Stomach (tissue), 9 donors: ENCODE measurements around the gene DBN1. TPM values are rescaled to one million over a fixed set of nuclear protein-coding genes. Genes with fewer than 3 reads are reported as not detected.

ENCODE experiments used
- DNase-seq, 2 donors: peaks; one replicate each; pipeline versions ENCODE4 v3.0.0 to v3.0.0-alpha.2; 2013 to 2019
- H3K27ac ChIP-seq, 5 donors: fragments of 200-600 bp in 4 of 5; sonication (generic) in 4 of 5; one replicate each; pipeline ENCODE4 v1.5.1; 2013 to 2019; ENCODE audit warnings: mild to moderate bottlenecking in 1 of 5, moderate library complexity in 1 of 5
- H3K27me3 ChIP-seq, 3 donors: fragments of 200-600 bp; sonication (generic); one replicate each; pipeline ENCODE4 v1.5.1; 2017 to 2019; ENCODE audit warnings: mixed run types in 1 of 3
- H3K36me3 ChIP-seq, 4 donors: fragments of 200-600 bp; sonication (generic); 1 replicate in 3 of 4; 2 replicates in 1 of 4; pipeline ENCODE4 v1.5.1; 2016 to 2019
- H3K4me1 ChIP-seq, 4 donors: fragments of 200-600 bp; sonication (generic); one replicate each; pipeline ENCODE4 v1.5.1; 2016 to 2019
- H3K4me3 ChIP-seq, 4 donors: fragments of 200-600 bp; sonication (generic) in 3 of 4; one replicate each; pipeline ENCODE4 v1.5.1; 2016 to 2019; ENCODE audit warnings: mild to moderate bottlenecking in 1 of 4
- H3K9me3 ChIP-seq, 4 donors: fragments of 200-600 bp; sonication (generic); one replicate each; pipeline ENCODE4 v1.5.1; 2016 to 2019
- EP300 ChIP-seq: sonication (generic); formaldehyde crosslinking; IDR thresholded peaks from one replicate; pipeline ENCODE4 v1.6.1; 2017; ENCODE audit warnings: antibody characterized with exemption
- POLR2A ChIP-seq, 4 donors: fragments of 450-650 bp; IDR thresholded peaks; one replicate each; pipeline ENCODE4 v1.6.1; 2016; ENCODE audit warnings: antibody characterized with exemption in 4 of 4, control low read depth in 2 of 4, mild to moderate bottlenecking in 1 of 4, moderate library complexity in 1 of 4
- POLR2AphosphoS5 ChIP-seq, 3 donors: sonication (generic); formaldehyde crosslinking; IDR thresholded peaks; one replicate each; pipeline ENCODE4 v1.6.1; 2016; ENCODE audit warnings: antibody characterized with exemption in 3 of 3
- WGBS, 5 donors: extraction: QIAGEN DNeasy Blood & Tissue Kit in 3 of 5; methylation state at CpG; one replicate each; pipeline versions ENCODE4 v1.1.5 to v1.1.7; 2013 to 2018; 5-methylcytosine and 5-hydroxymethylcytosine counted together
- intact Hi-C: fragments of 100-400 bp; cut with DNase I; formaldehyde crosslinking; loops from one replicate; pipeline ENCODE4 v1.15.1; 2023; ENCODE audit warnings: low total_unique reads
- polyA plus RNA-seq, 3 donors: library from polyadenylated mRNA; stranded (reverse); fragments of 200-250 nt; gene quantifications; one replicate each; pipeline ENCODE4 v1.2.3, GENCODE V29; 2013
- total RNA-seq, 5 donors: library from RNA; depleted of rRNA; stranded (reverse); fragments of >200 nt; gene quantifications; one replicate each; pipeline versions ENCODE4 v1.1.0 to v1.2.3, GENCODE V29; 2014 to 2016
- TF ChIP-seq, protein P1 (sequence below), 7 experiments: fragments of 450-650 bp in 4 of 7; fragments of 200-600 bp in 3 of 7; sonication (generic) in 3 of 7; IDR thresholded peaks; one replicate each; pipeline ENCODE4 v1.5.1; 2016 to 2019; ENCODE audit warnings: antibody characterized with exemption in 7 of 7, control low read depth in 2 of 7, mild to moderate bottlenecking in 1 of 7
- donor health status: healthy with polysubstance abuse.
- donor health status: Bipolar disorder and iron deficiency.
- donor health status: healthy.

DBN1 gene
- total and polyA plus RNA-seq, 8 donors = 14.7 to 78.1 (median 36.5) TPM

- Histone ChIP-seq H3K27me3 (no peaks in the 10 kb centered on the region), H3K36me3 (peaks cover 13 to 28% (median 20%) of the 10 kb centered on the region in 4 donors), H3K27ac (peak overlapping the region in 4 of 5 donors; percentile 65 to 83 (median 80)), H3K4me1 (peaks cover 15 to 89% (median 53%) of the 10 kb centered on the region in 4 donors), H3K4me3 (no peak overlapping the region), H3K9me3 (no peaks in the 10 kb centered on the region)
- TF ChIP-seq, protein P1, sequence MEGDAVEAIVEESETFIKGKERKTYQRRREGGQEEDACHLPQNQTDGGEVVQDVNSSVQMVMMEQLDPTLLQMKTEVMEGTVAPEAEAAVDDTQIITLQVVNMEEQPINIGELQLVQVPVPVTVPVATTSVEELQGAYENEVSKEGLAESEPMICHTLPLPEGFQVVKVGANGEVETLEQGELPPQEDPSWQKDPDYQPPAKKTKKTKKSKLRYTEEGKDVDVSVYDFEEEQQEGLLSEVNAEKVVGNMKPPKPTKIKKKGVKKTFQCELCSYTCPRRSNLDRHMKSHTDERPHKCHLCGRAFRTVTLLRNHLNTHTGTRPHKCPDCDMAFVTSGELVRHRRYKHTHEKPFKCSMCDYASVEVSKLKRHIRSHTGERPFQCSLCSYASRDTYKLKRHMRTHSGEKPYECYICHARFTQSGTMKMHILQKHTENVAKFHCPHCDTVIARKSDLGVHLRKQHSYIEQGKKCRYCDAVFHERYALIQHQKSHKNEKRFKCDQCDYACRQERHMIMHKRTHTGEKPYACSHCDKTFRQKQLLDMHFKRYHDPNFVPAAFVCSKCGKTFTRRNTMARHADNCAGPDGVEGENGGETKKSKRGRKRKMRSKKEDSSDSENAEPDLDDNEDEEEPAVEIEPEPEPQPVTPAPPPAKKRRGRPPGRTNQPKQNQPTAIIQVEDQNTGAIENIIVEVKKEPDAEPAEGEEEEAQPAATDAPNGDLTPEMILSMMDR (IDR thresholded peaks at IDR 0.05) = no peak
- TF ChIP-seq EP300 (no peak), POLR2A (IDR thresholded peaks at IDR 0.05) (no peak), POLR2AphosphoS5 (IDR thresholded peaks at IDR 0.05) (no peak)
- WGBS, 5 donors = 38 to 78% (median 68%) methylated on average over 14 of the region's 14 CpGs
- peak in 1 of 2 donors; percentile 56 for DNase-seq
- intact Hi-C loops = no loop called here
These were observed 6.3 kb upstream of the DBN1 start for GRCh38 chr5:177479774-177480173.

- peak; percentile 80 to 82 for DNase-seq
- Histone ChIP-seq H3K4me3 (no peak overlapping the region), H3K36me3 (peaks cover 9 to 20% (median 14%) of the 10 kb centered on the region in 4 donors), H3K9me3 (no peaks in the 10 kb centered on the region), H3K27ac (peak overlapping the region; percentile 39 to 83 (median 78)), H3K4me1 (peaks cover 15 to 87% (median 53%) of the 10 kb centered on the region in 4 donors), H3K27me3 (peaks cover 0 to 5% (median 0%) of the 10 kb centered on the region in 3 donors)
- 23 to 40% (median 29%) methylated on average over 18 of the region's 18 CpGs for WGBS, 5 donors
- TF ChIP-seq, protein P1 (IDR thresholded peaks at IDR 0.05) = no peak
- peak; percentile 61 to 77 (median 68) for TF ChIP-seq POLR2AphosphoS5 (IDR thresholded peaks at IDR 0.05)
- no peak for TF ChIP-seq POLR2A (IDR thresholded peaks at IDR 0.05)
- intact Hi-C loops = no loop called here
These were observed 5.5 kb upstream of the DBN1 start for GRCh38 chr5:177478711-177479646.

DNA sequence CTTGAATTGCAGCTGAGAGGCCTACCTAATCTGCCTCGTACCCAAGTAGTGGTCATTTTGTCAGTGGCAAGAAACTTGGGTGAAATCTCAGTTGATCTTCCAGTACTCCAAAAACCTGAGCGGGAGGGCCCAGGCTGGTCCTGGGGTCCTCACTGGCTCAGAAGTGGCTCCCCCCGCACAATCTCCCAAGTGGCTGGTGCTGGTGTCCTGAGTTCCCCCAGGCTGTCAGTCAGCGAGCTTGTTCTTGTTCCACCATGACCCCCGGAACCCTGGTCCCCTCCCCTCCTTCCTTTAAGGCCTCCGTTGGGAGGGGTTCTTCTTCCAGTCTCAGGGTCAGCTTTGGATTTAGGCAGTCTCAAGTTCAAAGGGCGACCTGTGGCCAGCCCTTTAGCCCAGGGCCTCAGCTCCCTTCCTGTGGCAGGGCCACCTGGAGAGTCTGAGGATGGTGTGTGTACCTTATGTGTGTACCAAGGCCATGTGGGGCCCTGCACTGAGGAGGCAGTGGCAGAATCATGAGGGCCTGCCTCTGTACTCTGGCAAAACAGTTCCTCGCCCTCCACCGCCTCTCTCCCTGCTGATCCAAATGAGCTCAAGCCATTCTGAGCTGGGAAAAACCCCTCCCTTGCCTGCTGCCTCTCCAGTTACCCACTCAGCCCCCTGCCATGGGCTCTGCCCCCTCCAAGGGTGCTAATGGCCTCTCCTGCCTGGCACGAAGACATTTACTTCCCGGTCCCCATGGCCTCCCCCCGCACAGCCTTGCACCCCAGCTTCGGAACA lies 4.5 kb upstream of the DBN1 start:
- peaks cover 15 to 82% (median 51%) of the 10 kb centered on the region in 4 donors for H3K4me1 ChIP-seq
- peaks cover 0 to 11% (median 0%) of the 10 kb centered on the region in 3 donors for H3K27me3 ChIP-seq
- intact Hi-C loops = no loop called here
- TF ChIP-seq POLR2AphosphoS5 (IDR thresholded peaks at IDR 0.05) (no peak), POLR2A (IDR thresholded peaks at IDR 0.05) (no peak), EP300 (no peak)
- TF ChIP-seq, protein P1 (IDR thresholded peaks at IDR 0.05) = no peak
- no peak for DNase-seq
- H3K27ac ChIP-seq = peak overlapping the region in 4 of 5 donors; percentile 65 to 83 (median 80)
- no peak overlapping the region for H3K4me3 ChIP-seq
- H3K36me3 ChIP-seq = peaks cover 0 to 9% (median 4%) of the 10 kb centered on the region in 4 donors
- H3K9me3 ChIP-seq = no peaks in the 10 kb centered on the region
- WGBS, 5 donors = 84 to 95% (median 91%) methylated on average over 12 to 13 of the region's 13 CpGs
